SH-SY5Y (cell line): ENCODE measurements around the gene CHURC1.

Experiments
- GATA2 ChIP-seq: IDR thresholded peaks from 2 replicates; pipeline ENCODE4 v1.6.1; 2011; ENCODE audit warnings: mild to moderate bottlenecking, low read depth, low read length
- GATA3 ChIP-seq: IDR thresholded peaks from 2 replicates; pipeline ENCODE4 v1.6.1; 2011; ENCODE audit warnings: low read depth, mild to moderate bottlenecking, low read length, moderate library complexity

DNA sequence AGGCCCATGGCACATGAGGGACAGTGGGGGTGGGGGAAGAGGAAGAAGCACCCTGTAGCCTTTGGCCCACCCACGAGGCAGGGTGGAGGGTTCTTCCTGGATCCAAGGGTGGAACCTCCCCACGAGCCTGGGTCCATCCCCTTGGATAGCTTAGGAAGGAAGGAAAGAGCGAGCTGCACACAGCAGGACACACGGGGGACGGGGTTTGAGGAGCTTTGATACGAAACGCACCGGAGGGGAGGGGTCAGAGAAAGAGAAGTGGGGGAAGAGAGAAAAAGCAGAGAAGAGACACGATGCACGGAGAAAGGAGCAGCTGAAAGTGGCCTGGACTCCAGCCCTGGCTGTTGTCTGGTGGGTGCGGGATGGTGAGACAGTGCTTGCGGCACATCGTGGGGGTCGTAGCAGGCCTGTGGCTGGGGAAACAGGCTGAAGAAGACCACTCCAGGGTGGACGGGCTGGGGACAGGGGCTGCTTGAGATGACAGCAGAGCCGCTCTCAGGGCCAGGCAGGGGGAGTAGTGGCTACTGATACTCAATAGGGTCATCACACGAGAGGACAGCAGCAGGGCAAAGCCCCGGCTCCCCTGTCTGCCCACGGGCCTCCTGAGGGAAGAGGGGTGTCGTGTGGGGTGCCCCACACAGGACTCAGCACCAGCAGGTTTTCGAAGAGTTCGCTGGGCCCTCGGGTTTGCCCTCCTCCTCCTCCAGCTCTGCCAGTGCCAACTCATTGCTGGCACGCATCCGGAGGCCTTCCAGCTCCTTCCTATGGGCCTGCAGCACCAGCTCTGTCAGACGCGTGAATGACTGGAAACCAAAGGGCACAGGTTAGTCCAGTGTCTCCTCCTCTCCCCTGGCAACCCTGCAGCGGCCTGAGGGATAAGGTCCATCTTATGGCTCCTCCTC lies 33.7 kb downstream of the CHURC1 start:
- no peak for TF ChIP-seq GATA2
- no peak for TF ChIP-seq GATA3
